ENCODE measurements around the gene CEACAM18. TPM values are rescaled to one million over a fixed set of nuclear protein-coding genes. Genes with fewer than 3 reads are reported as not detected.
A peak's percentile ranks its signal among the peaks of the same experiment; 100 is the strongest.
"Not testable (repeated sequence)": the region's sequence is repeated elsewhere in the genome, so short reads cannot be mapped to it uniquely, and the experiment has no call there.

Gene CEACAM18
- total RNA-seq, 1 experiment from 2014 or later = not detected

GRCh38 chr19:51461723-51462161, 16.6 kb upstream of the CEACAM18 start:
- DNase-seq (ENCODE audit: low spot score) = no peak

- no peak for DNase-seq (ENCODE audit: low spot score)
Observed at GRCh38 chr19:51462276-51462675, 16.1 kb upstream of the CEACAM18 start.

DNA sequence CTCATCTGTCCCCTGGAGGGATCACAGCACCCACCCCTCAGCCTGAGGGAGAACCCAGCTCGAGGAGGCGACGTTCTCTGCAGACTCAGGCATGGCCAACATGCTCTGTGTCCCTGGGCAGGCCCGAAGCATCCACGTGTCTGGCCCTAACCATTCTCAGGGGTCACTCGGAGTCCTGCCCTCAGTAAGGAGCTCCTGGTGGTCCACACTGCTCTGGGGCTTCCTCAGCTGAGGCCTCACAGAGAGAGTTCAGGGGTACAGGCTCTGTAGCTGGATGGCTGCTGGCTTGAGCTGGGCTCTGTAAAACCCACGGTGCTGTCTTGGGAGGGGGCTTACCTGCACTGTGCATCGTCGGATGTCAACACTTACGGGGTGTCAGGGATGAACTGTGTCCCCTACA, 15.7 kb upstream of the CEACAM18 start:
- no peak for DNase-seq (ENCODE audit: low spot score)

DNA sequence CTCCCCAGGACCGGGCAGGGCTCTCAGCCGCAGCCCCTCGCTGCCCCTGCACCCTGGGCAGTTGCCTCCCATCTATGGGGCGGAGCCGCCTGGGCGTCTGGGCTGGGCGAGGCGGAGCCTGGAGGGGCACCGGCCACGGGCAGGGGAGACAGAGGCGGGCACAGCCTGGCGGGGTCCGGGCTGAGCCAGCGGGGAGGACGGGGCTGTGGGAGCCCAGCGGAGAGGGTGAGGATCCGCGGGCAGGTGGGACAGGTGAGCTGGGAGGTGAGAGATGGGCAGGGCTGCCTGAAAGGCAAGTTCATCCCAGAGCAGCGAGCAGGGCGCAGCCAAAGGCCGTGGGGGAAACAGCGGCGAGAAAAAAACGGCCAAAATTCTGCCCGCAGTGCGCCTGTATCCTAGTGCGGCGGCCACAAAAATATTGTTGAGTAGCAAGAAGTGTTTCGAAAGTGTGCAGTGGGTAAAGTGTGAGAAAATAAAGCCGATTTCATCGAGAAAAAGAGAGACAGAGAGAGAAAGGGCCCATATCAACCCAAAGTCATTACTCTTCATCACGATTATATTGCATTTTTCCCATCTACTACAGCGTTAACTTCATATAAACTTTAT, 14.3 kb upstream of the CEACAM18 start:
- DNase-seq (ENCODE audit: low spot score) = not testable (repeated sequence)

GRCh38 chr19:51466723-51467122, 11.6 kb upstream of the CEACAM18 start:
- DNase-seq (ENCODE audit: low spot score) = no peak

- DNase-seq (ENCODE audit: low spot score) = no peak
Observed at GRCh38 chr19:51467864-51468544, 10.3 kb upstream of the CEACAM18 start.

GRCh38 chr19:51468545-51468920, 9.8 kb upstream of the CEACAM18 start:
- DNase-seq (ENCODE audit: low spot score) = no peak

DNA sequence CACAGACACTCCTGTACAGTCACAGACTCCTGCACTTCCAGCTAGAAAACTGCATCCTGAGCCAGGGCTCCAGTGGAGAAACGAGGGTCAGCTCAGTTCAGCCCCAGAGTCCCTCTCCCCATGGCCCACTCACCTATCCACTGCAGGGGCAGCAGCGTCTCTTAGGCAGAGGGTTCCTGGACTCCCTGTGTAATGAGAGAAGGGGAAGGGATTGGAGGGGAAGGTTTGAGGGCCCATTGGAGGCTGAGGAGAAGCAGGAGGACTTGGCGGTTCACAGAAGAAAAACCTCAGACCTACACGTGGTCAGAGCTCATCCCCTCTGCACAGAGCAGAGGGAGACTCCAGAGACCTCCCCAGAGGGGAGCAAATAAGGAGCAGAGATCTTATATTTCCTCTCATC, 9.2 kb upstream of the CEACAM18 start:
- DNase-seq (ENCODE audit: low spot score) = no peak

DNA sequence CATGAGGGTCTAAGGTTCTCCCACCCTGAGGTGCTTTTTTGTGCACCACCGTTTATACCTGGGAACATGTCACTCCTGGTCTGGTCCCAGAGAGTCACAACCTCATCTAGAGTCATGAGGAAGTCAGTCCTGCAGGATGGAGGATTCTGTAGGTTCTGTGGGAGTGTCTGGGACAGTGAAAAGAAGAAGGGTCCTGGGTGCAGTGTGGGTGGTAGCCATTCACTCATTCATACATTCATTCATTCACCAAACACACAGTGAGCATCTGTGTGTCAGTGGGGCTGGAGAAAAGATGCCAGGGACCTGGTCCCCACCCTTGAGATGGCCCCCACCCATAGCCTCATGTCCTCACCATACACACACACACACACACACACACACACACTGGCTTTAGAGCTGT, 8.7 kb upstream of the CEACAM18 start:
- DNase-seq (ENCODE audit: low spot score) = no peak

GRCh38 chr19:51470966-51471365, 7.4 kb upstream of the CEACAM18 start:
- DNase-seq (ENCODE audit: low spot score) = no peak

- DNase-seq (ENCODE audit: low spot score) = no peak
Observed at GRCh38 chr19:51471527-51471926, 6.8 kb upstream of the CEACAM18 start.

GRCh38 chr19:51472607-51473006, 5.7 kb upstream of the CEACAM18 start:
- DNase-seq (ENCODE audit: low spot score) = no peak

- DNase-seq (ENCODE audit: low spot score) = peak; percentile 34
Observed at GRCh38 chr19:51473009-51473707, 5.2 kb upstream of the CEACAM18 start.

- DNase-seq (ENCODE audit: low spot score) = no peak
Observed at GRCh38 chr19:51476164-51476563, 2.2 kb upstream of the CEACAM18 start.

- no peak for DNase-seq (ENCODE audit: low spot score)
Observed at GRCh38 chr19:51477344-51477743, 995 bp upstream of the CEACAM18 start.

DNA sequence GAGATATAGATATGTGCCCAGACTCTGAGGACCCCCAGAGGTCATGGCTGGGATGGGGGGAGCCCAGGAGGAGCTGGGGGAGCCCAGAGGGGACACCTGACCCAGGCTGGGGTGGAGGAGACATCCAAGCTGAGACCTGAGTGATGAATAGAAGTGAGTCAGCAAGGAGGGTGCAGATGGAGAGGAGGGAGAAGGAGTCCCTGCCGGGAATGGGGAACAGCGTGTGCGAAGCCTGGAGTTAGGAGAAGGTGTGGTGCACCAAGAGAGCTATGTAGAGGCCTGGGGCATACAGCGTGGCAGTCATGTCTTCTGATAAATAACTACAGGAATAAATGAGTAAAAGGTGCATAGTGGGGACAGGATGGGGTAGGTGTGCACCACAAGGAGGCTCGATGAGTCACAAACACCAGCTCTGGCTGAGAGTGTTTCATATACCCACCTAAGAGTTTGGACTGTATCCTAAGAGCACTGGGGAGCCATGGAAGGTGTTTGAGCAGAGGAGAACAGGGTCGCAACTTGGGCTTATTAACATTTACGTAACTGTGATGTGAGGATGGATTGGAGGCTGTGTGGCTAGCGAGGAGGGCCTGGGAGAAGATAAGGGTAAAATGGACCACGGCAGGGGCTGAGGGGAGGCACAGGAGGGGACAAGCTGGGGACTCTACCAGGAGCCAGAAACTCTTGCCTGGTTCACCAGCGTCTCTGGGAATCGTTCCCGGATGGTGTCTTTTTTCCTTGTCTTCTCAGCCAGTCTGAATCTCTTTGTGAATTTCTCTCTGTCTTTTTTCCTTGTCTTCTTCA, 1.4 kb downstream of the CEACAM18 start:
- DNase-seq (ENCODE audit: low spot score) = no peak

GRCh38 chr19:51480590-51480989, 2.3 kb downstream of the CEACAM18 start:
- DNase-seq (ENCODE audit: low spot score) = peak; percentile 1

GRCh38 chr19:51485960-51486660, 7.8 kb downstream of the CEACAM18 start:
- DNase-seq (ENCODE audit: low spot score) = no peak

DNA sequence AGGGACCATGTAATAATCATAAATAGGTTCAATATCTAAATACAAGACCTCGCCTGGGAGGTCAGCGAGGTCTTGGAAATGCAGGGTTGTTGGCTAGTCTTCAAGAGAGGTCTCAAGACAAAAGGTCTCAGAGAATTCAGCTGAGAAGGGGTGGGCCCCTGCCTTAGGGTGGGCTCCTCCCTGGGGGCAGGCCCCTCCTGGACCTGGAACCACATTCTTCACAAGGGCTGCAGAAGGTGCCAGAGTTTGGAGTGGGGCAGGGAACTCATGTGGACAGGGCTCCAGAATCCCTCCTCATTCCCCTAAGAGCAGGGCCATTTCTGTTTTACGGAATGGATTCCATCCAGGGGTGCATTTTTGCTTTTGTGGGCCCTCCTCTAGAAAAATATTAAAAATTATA, 10.2 kb downstream of the CEACAM18 start:
- no peak for DNase-seq (ENCODE audit: low spot score)

GRCh38 chr19:51489113-51489512, 10.8 kb downstream of the CEACAM18 start:
- no peak for DNase-seq (ENCODE audit: low spot score)

DNA sequence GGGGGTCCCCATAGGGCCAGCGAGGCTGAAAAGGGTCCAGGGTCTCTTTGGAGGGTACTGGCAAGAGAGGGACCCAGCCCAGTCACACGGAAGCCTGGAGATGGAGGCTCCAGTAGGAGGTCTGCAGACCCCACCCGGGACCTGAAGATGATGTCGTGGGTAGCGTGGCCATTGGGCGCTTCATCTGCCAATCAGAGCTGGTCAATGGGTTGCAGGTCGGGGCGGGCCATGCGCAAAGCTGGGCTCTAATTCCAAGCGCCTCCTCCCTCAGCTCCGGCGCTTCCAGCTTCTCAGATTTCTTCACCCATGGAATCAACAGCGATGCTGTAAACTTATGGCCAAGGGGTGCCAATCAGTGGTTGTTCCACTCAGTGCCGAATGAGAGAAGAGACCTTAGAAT, 12.3 kb downstream of the CEACAM18 start:
- DNase-seq (ENCODE audit: low spot score) = no peak

- DNase-seq (ENCODE audit: low spot score) = no peak
Observed at GRCh38 chr19:51491586-51491985, 13.2 kb downstream of the CEACAM18 start.
